Keratinocyte (primary cell): Measurements from ENCODE around the gene LTN1.

ENCODE experiments used
- CTCF ChIP-seq, 3 experiments: IDR thresholded peaks in 1 of 3; conservative IDR thresholded peaks in 1 of 3; optimal IDR thresholded peaks in 1 of 3; 2 replicates in 2 of 3; 3 replicates in 1 of 3; pipeline versions ENCODE3 to v1.5.1; 2011; ENCODE audit warnings: low read length in 3 of 3, mild to moderate bottlenecking in 3 of 3, moderate library complexity in 2 of 3, control low read depth in 1 of 3, inconsistent platforms in 1 of 3; ENCODE audit not compliant: insufficient read depth in 2 of 3; ENCODE audit errors: extremely low read depth in 1 of 3
- EZH2 ChIP-seq: IDR thresholded peaks from one replicate; pipeline ENCODE4 v1.6.1; 2012; ENCODE audit warnings: inconsistent platforms, mild to moderate bottlenecking, low read length, moderate library complexity

- TF ChIP-seq CTCF (optimal IDR thresholded peaks at IDR 0.05 in 1 of 3, IDR thresholded peaks at IDR 0.05 in 1 of 3, conservative IDR thresholded peaks at IDR 0.05 in 1 of 3; ENCODE audit: extremely low read depth in 1 of 3, insufficient read depth in 2 of 3, low read length in 3 of 3) (no peak), EZH2 (no peak)
These were observed 38.2 kb upstream of the LTN1 start for GRCh38 chr21:29030909-29031308.
